SU-DHL-6 (cell line): ENCODE measurements around the gene ARHGEF18.

Experiments
- H2AFZ ChIP-seq: fragments of 200-600 bp; sonication (generic); 2 replicates; pipeline ENCODE4 v1.6.1; 2014; ENCODE audit warnings: low read depth, mild to moderate bottlenecking, moderate library complexity, mixed read lengths, antibody characterized with exemption, low read length; ENCODE audit not compliant: severe bottlenecking
- H3F3A ChIP-seq: fragments of 200-600 bp; shearing (Covaris generic); 2 replicates; pipeline ENCODE4 v1.6.0; 2016; ENCODE audit warnings: antibody characterized with exemption, mild to moderate bottlenecking; ENCODE audit not compliant: insufficient read depth
- H3K27ac ChIP-seq: fragments of 200-600 bp; sonication (generic); 2 replicates; pipeline ENCODE4 v1.5.1; 2016; ENCODE audit warnings: low read depth, mild to moderate bottlenecking, low read length, moderate library complexity, mixed read lengths
- H3K27me3 ChIP-seq: fragments of 200-600 bp; sonication (generic), shearing (Covaris generic); 2 replicates; pipeline ENCODE4 v1.6.0; 2014; ENCODE audit warnings: mild to moderate bottlenecking, low read length
- H3K36me3 ChIP-seq: fragments of 200-600 bp; sonication (generic); 2 replicates; pipeline ENCODE4 v1.6.1; 2014; ENCODE audit warnings: mild to moderate bottlenecking, low read length, mixed read lengths
- H3K4me2 ChIP-seq: fragments of 300-600, 200-600 bp; shearing (Covaris generic), sonication (generic); 2 replicates; pipeline ENCODE4 v1.6.0; 2014; ENCODE audit warnings: low read length, low read depth, mild to moderate bottlenecking; ENCODE audit not compliant: poor library complexity, severe bottlenecking
- H3K4me3 ChIP-seq: fragments of 200-600 bp; sonication (generic); 2 replicates; pipeline ENCODE4 v1.5.1; 2014; ENCODE audit warnings: antibody characterized with exemption, low read length, mild to moderate bottlenecking, mixed read lengths; ENCODE audit not compliant: insufficient read depth, poor library complexity, severe bottlenecking
- H3K79me2 ChIP-seq: fragments of 200-600 bp; sonication (generic); 2 replicates; pipeline ENCODE4 v1.6.1; 2014; ENCODE audit warnings: mild to moderate bottlenecking, low read length, moderate library complexity; ENCODE audit not compliant: insufficient read depth
- H3K9ac ChIP-seq: fragments of 200-600 bp; sonication (generic); 2 replicates; pipeline ENCODE4 v1.7.0; 2014; ENCODE audit warnings: mild to moderate bottlenecking, low read length
- H3K9me2 ChIP-seq: fragments of 200-600 bp; sonication (generic); replicated peaks from 2 replicates; pipeline ENCODE4 v1.6.1; 2014; ENCODE audit warnings: low read length; ENCODE audit not compliant: insufficient read depth
- H3K9me3 ChIP-seq: fragments of 200-600 bp; sonication (generic); 2 replicates; pipeline ENCODE4 v1.6.1; 2014; ENCODE audit warnings: low read length, mixed read lengths; ENCODE audit not compliant: insufficient read depth
- H4K20me1 ChIP-seq: fragments of 200-600 bp; sonication (generic); 2 replicates; pipeline ENCODE4 v1.6.1; 2014; ENCODE audit warnings: low read depth, mild to moderate bottlenecking, antibody characterized with exemption, low read length, moderate library complexity, mixed read lengths
- CTCF ChIP-seq: fragments of 200-600 bp; sonication (generic); IDR thresholded peaks from one replicate; pipeline ENCODE4 v1.5.1; 2017; ENCODE audit warnings: antibody characterized with exemption, mild to moderate bottlenecking, low read length, moderate library complexity; ENCODE audit not compliant: insufficient read depth, poor library complexity, severe bottlenecking
- EZH2phosphoT487 ChIP-seq: fragments of 200-600 bp; sonication (generic), shearing (Covaris generic); conservative IDR thresholded peaks from 2 replicates; pipeline ENCODE4 v1.6.1; 2018; ENCODE audit warnings: mild to moderate bottlenecking, antibody characterized with exemption, low read length, moderate library complexity, mixed read lengths

The ARHGEF18 gene

GRCh38 chr19:7348587-7349230 lies at the start of gene ARHGEF18:
TSS of gene ARHGEF18 (plus strand) at chr19:7348937. CDS start at chr19:7362891, 13,954 bp downstream.
- Histone ChIP-seq H3K27me3 (no peaks in the 10 kb centered on the region), H3K27ac (peak within 1 kb of the TSS; percentile 100), H2AFZ (no peak within 1 kb of the TSS), H4K20me1 (no peaks in the 10 kb centered on the region), H3K79me2 (peaks cover 37% of the 10 kb centered on the region), H3K9me2 (no peaks in the 10 kb centered on the region), H3K4me3 (peak within 1 kb of the TSS; percentile 83), H3K9ac (peak within 1 kb of the TSS; percentile 75), H3K36me3 (0 out of 2 replicates have a peak, but pooled peaks cover 4% of the 10 kb centered on the region), H3K9me3 (no peaks in the 10 kb centered on the region), H3F3A (peaks cover 59% of the 10 kb centered on the region), H3K4me2 (peak within 1 kb of the TSS; percentile 86)
- no peak for TF ChIP-seq CTCF
- TF ChIP-seq EZH2phosphoT487: no peak

GRCh38 chr19:7301525-7301924 lies 47.2 kb upstream of the ARHGEF18 start:
- peaks cover 5% of the 10 kb centered on the region; the same call in 1 of the 2 replicates for H3F3A ChIP-seq
- no peak overlapping the region for H3K4me2 ChIP-seq
- no peaks in the 10 kb centered on the region for H3K9me3 ChIP-seq
- H3K79me2 ChIP-seq: no peaks in the 10 kb centered on the region
- no peak overlapping the region for H3K9ac ChIP-seq
- no peak overlapping the region for H3K27ac ChIP-seq
- no peaks in the 10 kb centered on the region for H3K27me3 ChIP-seq
- no peak overlapping the region for H2AFZ ChIP-seq
- no peaks in the 10 kb centered on the region for H3K9me2 ChIP-seq
- H3K36me3 ChIP-seq: no peaks in the 10 kb centered on the region
- TF ChIP-seq EZH2phosphoT487 (no peak), CTCF (no peak)
- no peaks in the 10 kb centered on the region for H4K20me1 ChIP-seq
- no peak overlapping the region for H3K4me3 ChIP-seq

- Histone ChIP-seq H3K79me2 (no peaks in the 10 kb centered on the region), H3K4me2 (no peak overlapping the region), H4K20me1 (no peaks in the 10 kb centered on the region), H3K27me3 (no peaks in the 10 kb centered on the region), H2AFZ (no peak overlapping the region), H3K27ac (no peak overlapping the region), H3K9me2 (no peaks in the 10 kb centered on the region), H3K4me3 (no peak overlapping the region), H3F3A (peaks cover 5% of the 10 kb centered on the region; the same call in 1 of the 2 replicates), H3K36me3 (no peaks in the 10 kb centered on the region), H3K9me3 (no peaks in the 10 kb centered on the region), H3K9ac (no peak overlapping the region)
- no peak for TF ChIP-seq CTCF
- no peak for TF ChIP-seq EZH2phosphoT487
Measured at GRCh38 chr19:7303470-7303869, 45.3 kb upstream of the ARHGEF18 start.
